Vagina (tissue), 2 donors: ENCODE data around the gene KRTAP10-10.

Experiments used
- POLR2A ChIP-seq, 2 donors: fragments of 450-650 bp; IDR thresholded peaks; one replicate each; pipeline ENCODE4 v1.6.1; 2017; ENCODE audit warnings: antibody characterized with exemption in 2 of 2, mild to moderate bottlenecking in 2 of 2, moderate library complexity in 2 of 2
- TF ChIP-seq, protein P1 (sequence below), 3 experiments: fragments of 450-650 bp in 2 of 3; fragments of 200-600 bp in 1 of 3; sonication (generic) in 1 of 3; IDR thresholded peaks; one replicate each; pipeline ENCODE4 v1.5.1; 2017 to 2019; ENCODE audit warnings: antibody characterized with exemption in 3 of 3, mild to moderate bottlenecking in 2 of 3, moderate library complexity in 2 of 3

- TF ChIP-seq, protein P1, sequence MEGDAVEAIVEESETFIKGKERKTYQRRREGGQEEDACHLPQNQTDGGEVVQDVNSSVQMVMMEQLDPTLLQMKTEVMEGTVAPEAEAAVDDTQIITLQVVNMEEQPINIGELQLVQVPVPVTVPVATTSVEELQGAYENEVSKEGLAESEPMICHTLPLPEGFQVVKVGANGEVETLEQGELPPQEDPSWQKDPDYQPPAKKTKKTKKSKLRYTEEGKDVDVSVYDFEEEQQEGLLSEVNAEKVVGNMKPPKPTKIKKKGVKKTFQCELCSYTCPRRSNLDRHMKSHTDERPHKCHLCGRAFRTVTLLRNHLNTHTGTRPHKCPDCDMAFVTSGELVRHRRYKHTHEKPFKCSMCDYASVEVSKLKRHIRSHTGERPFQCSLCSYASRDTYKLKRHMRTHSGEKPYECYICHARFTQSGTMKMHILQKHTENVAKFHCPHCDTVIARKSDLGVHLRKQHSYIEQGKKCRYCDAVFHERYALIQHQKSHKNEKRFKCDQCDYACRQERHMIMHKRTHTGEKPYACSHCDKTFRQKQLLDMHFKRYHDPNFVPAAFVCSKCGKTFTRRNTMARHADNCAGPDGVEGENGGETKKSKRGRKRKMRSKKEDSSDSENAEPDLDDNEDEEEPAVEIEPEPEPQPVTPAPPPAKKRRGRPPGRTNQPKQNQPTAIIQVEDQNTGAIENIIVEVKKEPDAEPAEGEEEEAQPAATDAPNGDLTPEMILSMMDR (IDR thresholded peaks at IDR 0.05), result no peak
- TF ChIP-seq POLR2A (IDR thresholded peaks at IDR 0.05), result no peak
Measured at GRCh38 chr21:44594406-44594916, 42.7 kb upstream of the KRTAP10-10 start.
